NCI-H2107 treated with DMSO at 0.1 percent for 48 hours (cell line): Measurements from ENCODE around the gene NFKBIB.

Experiments
- DNase-seq: peaks from one replicate; lab custom pipeline; 2025; ENCODE audit not compliant: unreplicated experiment; lab: John Stamatoyannopoulos, UW

Gene NFKBIB

DNA sequence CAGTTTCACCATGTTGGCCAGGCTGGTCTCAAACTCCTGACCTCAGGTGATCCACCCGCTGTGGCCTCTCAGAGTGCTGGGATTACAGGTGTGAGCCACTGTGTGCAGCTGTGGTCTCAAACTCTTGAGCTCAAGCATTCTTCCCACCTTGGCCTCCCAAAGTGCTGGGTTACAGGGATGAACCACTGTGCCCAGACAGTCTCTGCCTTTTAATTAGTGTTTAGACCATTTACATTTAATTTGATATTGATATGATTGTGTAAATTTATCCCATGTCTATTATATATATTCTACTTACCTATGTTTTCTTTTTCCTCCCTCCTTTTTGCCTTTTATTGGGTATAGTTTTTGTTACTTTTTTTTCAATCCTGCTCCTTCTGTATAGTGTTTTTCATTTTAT lies 1.9 kb downstream of the NFKBIB start:
- DNase-seq: no peak

GRCh38 chr19:38904581-38905539 lies 5.1 kb downstream of the NFKBIB start:
- DNase-seq: no peak

DNA sequence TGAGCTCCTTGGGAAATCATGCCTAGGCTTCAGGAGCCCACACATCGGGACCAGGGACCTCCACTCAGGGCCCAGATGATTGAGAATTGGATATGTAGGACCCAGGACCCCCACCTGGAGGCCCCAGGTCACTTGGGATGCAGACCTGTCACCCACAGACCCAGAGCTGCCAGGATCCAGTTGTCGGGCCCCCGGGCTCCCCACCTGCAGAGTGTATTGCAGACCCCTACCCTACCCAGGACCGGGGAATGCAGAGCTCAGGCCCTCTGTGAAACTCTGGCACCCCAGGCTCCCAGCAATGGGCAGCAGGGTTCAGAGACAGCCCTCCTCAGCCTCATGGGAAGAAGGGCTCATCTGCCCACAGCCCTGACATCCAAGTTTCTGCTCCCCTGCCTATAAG lies 5.9 kb downstream of the NFKBIB start:
- DNase-seq: no peak

- DNase-seq: no peak
Measured at GRCh38 chr19:38907227-38907626, 7.5 kb downstream of the NFKBIB start.

DNA sequence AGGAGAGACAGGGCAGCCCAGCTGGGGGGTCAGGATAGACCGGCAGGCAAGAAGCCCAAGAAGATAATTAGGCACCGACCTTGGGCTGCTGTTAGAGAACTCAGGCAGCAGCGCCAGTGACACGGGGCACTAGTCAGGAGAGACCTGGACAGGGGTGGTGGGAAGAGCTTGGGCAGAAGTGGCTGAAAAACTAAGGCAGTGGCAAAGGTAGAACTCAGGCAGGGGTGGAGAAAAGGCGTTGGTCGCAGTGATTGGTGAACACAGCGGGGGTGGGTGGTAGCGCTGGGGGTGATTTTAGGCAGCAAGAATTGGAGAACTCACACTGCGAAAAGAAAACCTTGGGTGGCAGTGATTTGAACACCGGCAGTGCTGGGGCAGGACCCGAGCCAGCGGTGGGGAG lies 7.9 kb downstream of the NFKBIB start:
- no peak for DNase-seq

DNA sequence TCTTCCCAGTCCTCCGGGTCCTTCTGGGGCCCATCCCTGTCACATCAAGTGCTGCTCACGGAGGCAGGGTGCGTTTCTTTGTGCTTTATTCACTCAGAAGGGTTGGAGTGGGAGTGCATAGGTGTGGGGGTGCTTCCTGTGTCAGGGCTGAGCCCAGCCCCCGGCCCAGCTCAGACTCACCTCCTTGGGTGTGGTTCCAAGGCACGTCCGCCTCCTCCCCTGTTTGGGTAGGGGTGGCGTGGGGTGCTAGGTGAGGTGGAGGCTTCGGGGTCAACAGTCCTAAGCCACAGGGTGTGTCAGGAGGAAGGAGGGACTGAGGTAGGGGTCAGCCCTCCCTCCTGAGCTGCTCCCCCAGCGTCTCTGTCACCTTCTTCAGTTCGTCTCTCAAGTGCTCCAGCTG lies 9.1 kb downstream of the NFKBIB start:
- DNase-seq: no peak

- DNase-seq: no peak
Measured at GRCh38 chr19:38910488-38910887, 10.7 kb downstream of the NFKBIB start.

- no peak for DNase-seq
Measured at GRCh38 chr19:38911388-38912001, 11.7 kb downstream of the NFKBIB start.

DNA sequence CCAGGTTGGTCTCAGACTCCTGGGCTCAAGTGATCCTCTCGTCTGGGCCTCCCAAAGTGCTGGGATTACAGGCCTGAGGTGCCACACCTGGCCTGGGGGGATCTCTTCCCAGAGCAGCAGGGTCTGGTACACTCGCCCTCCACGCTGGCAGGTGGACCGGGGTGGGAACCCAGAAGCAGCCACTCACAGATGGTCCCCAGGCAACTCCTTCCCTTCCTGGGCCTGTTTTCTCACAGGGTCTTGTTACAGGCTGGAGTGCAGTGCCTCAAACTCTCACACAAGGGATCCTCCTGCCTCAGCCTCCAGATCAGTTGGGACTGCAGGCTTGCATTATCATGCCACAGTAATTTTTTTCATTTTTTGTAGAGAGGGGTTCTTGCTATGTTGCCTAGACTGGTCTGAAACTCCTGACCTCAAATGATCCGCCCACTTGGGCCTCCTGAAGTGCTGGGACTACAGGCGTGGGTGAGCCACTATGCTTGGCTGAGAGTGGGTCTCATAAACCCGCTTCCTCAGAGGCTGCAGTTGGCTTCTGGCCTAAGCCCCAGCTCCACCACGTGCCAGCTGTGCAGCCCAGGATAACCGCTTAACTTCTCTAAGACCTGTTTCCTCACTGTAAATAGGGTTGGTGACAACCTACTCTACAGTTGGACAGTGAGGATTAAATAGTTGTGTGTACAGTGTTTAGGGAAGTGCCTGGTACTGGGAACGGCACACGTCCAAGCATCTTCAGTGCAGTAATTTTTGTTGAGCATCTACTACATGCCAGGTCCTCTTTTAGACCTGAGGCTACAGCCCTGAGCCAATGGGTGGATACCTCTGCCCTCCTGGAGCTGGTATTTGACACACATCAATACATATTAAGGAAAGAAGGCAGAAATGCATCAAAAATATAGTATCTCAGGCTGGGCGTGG lies 13.1 kb downstream of the NFKBIB start:
- DNase-seq: no peak

DNA sequence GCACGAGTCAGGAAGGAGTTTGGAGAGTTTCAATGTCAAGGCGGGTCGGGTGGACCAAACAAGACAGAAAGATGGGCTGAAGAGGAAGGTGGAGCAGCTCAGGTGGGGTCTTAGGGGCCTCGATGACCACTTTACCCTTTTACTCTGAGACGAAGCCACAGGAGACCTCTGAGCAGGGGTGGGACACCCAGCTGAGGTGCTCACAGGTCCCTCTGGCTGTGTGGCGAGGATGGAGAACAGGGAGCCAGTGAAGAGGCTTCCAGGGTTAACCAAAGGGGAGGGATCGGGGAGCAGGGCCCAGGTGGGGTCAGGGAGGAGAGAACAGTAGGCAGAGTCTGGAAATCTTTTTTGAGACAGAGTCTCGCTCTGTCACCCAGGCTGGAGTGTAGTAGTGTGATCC lies 14.2 kb downstream of the NFKBIB start:
- no peak for DNase-seq

- DNase-seq: no peak
Measured at GRCh38 chr19:38915329-38916321, 15.9 kb downstream of the NFKBIB start.

- DNase-seq: no peak
Measured at GRCh38 chr19:38917516-38917915, 17.7 kb downstream of the NFKBIB start.

DNA sequence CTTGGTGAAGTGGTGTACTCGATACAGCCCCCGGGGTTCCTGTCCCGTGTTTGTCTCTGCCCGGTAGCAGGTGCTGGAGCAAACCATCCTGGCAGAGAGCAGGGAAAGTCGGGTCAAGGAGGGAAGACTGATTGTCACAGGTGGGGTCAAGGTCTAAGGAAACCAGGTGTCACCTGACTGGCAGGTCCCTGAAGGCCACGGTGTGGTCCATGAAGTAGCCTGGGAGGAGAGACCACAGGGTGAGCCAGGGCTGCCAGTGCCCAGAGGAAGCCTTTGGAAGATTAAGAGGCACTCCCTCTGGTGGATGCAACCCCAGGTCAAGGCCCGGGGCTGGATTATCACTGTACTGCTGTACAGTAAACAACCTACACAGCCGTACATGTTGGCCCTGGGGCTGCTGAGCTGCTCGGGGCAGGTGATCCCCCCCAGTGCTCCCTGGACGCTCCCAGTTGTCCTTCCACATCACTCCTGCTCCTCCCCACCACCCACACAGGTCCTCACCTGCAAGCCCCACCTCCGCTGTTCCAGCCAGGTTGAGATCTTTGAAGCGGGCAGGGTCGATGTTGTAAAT lies 18.2 kb downstream of the NFKBIB start:
- no peak for DNase-seq

DNA sequence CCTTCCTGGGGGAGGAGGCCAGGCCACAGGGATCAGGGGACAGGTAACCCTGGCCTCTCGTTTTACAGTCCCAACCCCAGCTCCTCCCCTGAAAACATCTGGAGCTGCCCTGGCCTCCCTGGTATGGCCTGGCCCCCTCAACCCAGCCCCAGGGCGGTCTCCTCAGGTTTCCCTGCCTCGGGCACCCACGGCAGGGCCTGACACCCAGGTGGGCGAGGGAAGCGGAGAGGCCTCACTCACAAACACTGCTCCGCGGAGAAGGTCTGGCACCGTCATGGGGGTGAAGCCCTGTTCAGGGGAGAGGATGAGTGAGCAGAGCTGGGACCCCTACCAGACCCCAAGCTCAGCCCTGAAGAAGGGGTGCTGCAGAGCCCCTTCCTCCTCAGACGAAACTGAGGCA lies 18.8 kb downstream of the NFKBIB start:
- no peak for DNase-seq

- DNase-seq: no peak
Measured at GRCh38 chr19:38919837-38920601, 20.2 kb downstream of the NFKBIB start.

GRCh38 chr19:38920602-38921419 lies 21.0 kb downstream of the NFKBIB start:
- no peak for DNase-seq

DNA sequence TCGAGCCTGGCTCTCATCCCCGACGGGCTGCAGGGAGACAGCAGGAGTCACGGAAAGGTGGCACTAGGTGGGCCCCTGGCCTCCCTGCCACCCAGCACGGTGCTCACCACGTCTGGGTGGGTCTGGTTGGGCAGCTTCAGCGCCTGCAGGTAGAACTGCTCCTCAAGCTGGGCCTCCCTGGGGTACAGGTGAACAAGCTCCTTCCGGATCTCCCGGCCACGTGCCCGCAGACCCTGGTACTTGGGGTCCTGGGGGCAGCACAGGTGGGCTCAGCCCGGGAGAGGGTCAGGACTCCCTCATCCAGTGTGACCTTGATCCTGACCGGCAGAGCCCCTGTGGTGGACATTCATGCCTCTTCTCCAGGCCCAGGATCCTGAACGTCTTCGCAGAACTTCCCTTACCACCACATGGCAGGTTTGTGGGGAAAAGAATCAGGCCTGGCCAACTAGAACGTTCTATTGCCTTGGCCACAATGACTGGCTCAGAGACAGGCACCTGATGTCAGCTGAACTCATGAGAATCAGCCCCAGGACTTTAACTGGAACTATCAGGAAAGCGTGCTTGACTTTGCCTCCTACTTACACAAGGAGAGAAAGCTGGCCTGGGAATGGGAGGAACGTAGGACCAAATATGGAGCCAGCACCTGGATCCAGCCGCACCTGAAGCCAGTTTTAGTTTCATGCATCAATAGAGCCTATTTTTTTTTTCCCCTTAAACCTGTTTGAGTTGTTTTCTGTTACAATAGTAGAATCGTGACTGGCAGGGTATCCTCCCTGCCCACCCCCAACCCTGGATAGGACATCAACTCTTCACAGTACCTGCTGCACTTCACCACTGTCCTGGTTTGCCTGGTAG lies 21.9 kb downstream of the NFKBIB start:
- no peak for DNase-seq
